ENCODE data around the gene GFRA4. TPM values are rescaled to one million over a fixed set of nuclear protein-coding genes. Genes with fewer than 3 reads are reported as not detected.

The GFRA4 gene
- total RNA-seq, 1 experiment from 2014 or later, result not detected

DNA sequence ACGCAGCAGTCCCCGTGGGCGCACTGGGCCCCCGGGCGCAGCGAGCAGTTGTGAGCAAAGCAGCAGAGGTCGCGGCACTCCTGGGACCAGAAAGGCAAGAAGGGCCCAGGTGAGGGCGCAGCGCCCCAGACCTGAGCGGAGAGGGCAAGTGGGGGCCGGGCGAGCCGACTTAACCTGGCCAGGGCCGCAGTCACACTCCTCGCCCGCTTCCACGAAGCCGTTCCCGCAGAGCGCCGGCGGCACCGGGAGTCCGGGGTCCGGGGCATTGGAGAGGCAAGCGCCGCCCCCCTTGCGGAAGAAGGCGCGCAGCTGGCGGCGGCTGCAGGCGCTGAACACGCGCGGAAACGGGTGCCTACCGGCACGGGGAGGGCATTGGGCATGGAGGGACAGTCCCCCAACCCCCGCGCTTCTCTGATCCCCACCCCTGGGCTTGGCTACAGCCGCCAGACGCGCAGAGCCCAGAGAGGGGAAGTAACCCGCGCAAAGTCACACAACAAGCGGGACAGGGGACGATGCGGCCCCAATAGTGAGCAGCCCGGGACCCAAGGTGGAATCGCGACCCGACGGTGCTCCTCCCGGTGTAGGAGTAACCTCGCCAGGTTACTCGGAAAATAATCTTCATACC lies 9.5 kb upstream of the GFRA4 start:
- Histone ChIP-seq H3K9me3 (ENCODE audit: control insufficient read depth, insufficient read depth, low read depth, low read length) (no peaks in the 10 kb centered on the region), H3K27ac (ENCODE audit: low read length) (no peak overlapping the region), H3K27me3 (ENCODE audit: control insufficient read depth, insufficient read depth, low read length) (peaks cover 6% of the 10 kb centered on the region; the same call in 1 of the 2 replicates), H3K4me3 (ENCODE audit: low read depth in 2 of 2, low read length in 2 of 2) (no peak overlapping the region; a peak in 1 of 4 replicates), H3K4me1 (ENCODE audit: control insufficient read depth, insufficient read depth, low read length) (no peaks in the 10 kb centered on the region; the same call in 1 of the 2 replicates), H3K36me3 (ENCODE audit: control insufficient read depth, insufficient read depth, low read length) (0 out of 2 replicates have a peak, but pooled peaks cover 2% of the 10 kb centered on the region)
- no peak for ATAC-seq
- no TSS peak for BruUV-seq (replicated peaks)
- POLR2A ChIA-PET, result no interaction called here
- no peak for DNase-seq (ENCODE audit: low read depth, low spot score)
- in situ Hi-C loops (cut with HindIII; ENCODE audit: low pct_unique_long_range_greater_than_20kb, low sequenced_read_pairs), result no loop called here
- CTCF ChIA-PET, result no interaction called here
- intact Hi-C loops (cut with micrococcal nuclease; ENCODE audit: unreplicated experiment), result loop anchor here (10.0 kb wide), 1 partner anchor 72 kb away; no protein-coding TSS in a partner anchor
- TF ChIP-seq TCF7L2 (IDR thresholded peaks at IDR 0.05; ENCODE audit: low read depth, low read length) (no peak), SIN3A (IDR thresholded peaks at IDR 0.05; ENCODE audit: borderline replicate concordance, insufficient read depth, low read depth, low read length) (no peak), POLR2AphosphoS5 (IDR thresholded peaks at IDR 0.05; ENCODE audit: low read depth, low read length) (no peak)

DNA sequence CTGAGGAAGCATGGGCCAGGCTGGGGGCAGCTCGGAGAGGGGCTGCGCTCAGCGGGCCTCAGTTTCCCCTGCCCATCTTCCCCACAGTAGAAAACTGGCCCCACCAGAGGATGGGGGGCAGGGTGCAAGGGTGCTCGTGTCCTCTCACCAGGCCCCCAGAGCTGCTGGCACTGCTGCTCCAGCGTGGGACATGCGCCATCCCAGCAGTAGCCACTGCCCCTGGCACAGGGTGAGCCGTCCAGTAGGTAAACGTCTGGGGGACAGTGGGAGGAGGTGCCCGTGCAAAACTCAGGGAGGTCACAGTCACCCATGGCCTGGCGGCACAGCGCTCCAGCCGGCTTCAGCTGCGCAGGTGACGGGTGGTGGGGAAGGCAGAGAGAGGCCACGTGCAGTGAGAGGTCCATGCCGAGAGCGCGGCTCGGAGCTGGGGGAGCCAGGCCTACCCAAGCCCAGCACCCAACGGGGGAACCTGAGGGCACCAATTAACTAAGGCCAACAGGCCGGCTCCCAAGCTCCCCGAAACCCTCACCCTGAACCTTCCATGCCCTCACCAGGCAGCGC lies 8.9 kb upstream of the GFRA4 start:
- H3K4me1 ChIP-seq (ENCODE audit: control insufficient read depth, insufficient read depth, low read length), result no peaks in the 10 kb centered on the region; the same call in 1 of the 2 replicates
- intact Hi-C loops (cut with micrococcal nuclease; ENCODE audit: unreplicated experiment) (loop anchor here (10.0 kb wide), 1 partner anchor 73 kb away; no protein-coding TSS in a partner anchor), in situ Hi-C loops (cut with HindIII; ENCODE audit: low pct_unique_long_range_greater_than_20kb, low sequenced_read_pairs) (no loop called here)
- ChIA-PET CTCF (no interaction called here), POLR2A (no interaction called here)
- H3K9me3 ChIP-seq (ENCODE audit: control insufficient read depth, insufficient read depth, low read depth, low read length), result no peaks in the 10 kb centered on the region
- BruUV-seq (replicated peaks), result no TSS peak
- no peak for DNase-seq (ENCODE audit: low read depth, low spot score)
- H3K4me3 ChIP-seq (ENCODE audit: low read depth in 2 of 2, low read length in 2 of 2), result no peak overlapping the region
- no peak for ATAC-seq
- H3K27me3 ChIP-seq (ENCODE audit: control insufficient read depth, insufficient read depth, low read length), result peaks cover 6% of the 10 kb centered on the region; the same call in 1 of the 2 replicates
- H3K36me3 ChIP-seq (ENCODE audit: control insufficient read depth, insufficient read depth, low read length), result 0 out of 2 replicates have a peak, but pooled peaks cover 2% of the 10 kb centered on the region
- no peak overlapping the region for H3K27ac ChIP-seq (ENCODE audit: low read length)
- no peak for TF ChIP-seq POLR2AphosphoS5 (IDR thresholded peaks at IDR 0.05; ENCODE audit: low read depth, low read length)
- TF ChIP-seq, protein P1, sequence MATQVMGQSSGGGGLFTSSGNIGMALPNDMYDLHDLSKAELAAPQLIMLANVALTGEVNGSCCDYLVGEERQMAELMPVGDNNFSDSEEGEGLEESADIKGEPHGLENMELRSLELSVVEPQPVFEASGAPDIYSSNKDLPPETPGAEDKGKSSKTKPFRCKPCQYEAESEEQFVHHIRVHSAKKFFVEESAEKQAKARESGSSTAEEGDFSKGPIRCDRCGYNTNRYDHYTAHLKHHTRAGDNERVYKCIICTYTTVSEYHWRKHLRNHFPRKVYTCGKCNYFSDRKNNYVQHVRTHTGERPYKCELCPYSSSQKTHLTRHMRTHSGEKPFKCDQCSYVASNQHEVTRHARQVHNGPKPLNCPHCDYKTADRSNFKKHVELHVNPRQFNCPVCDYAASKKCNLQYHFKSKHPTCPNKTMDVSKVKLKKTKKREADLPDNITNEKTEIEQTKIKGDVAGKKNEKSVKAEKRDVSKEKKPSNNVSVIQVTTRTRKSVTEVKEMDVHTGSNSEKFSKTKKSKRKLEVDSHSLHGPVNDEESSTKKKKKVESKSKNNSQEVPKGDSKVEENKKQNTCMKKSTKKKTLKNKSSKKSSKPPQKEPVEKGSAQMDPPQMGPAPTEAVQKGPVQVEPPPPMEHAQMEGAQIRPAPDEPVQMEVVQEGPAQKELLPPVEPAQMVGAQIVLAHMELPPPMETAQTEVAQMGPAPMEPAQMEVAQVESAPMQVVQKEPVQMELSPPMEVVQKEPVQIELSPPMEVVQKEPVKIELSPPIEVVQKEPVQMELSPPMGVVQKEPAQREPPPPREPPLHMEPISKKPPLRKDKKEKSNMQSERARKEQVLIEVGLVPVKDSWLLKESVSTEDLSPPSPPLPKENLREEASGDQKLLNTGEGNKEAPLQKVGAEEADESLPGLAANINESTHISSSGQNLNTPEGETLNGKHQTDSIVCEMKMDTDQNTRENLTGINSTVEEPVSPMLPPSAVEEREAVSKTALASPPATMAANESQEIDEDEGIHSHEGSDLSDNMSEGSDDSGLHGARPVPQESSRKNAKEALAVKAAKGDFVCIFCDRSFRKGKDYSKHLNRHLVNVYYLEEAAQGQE (IDR thresholded peaks at IDR 0.05; ENCODE audit: insufficient read depth in 1 of 2, low read depth in 2 of 2, low read length in 1 of 2), result no peak
- TF ChIP-seq SIN3A (IDR thresholded peaks at IDR 0.05; ENCODE audit: borderline replicate concordance, insufficient read depth, low read depth, low read length), result no peak
- no peak for TF ChIP-seq TCF7L2 (IDR thresholded peaks at IDR 0.05; ENCODE audit: low read depth, low read length)

DNA sequence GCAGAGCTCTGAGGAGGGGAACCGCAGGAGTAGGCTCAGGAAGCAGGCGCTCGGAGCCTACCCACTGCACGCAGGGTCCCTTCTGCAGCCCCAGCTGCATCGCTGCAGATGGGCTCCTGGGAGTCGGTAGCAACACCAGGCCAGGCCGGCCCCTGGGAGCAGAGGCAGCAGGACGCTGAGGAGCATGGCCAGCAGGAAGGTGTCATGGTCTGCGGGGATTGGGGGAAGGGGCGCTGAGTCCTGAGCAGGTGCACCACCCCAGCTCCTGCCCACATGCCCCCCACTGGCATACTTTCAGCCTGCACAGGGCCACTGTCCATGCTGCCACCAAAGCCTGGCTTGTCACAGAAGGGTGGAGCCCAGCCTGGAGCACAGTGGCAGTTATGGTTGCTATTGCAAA lies 7.7 kb upstream of the GFRA4 start:
- DNase-seq (ENCODE audit: low read depth, low spot score) (no peak), ATAC-seq (no peak)
- Histone ChIP-seq H3K4me1 (ENCODE audit: control insufficient read depth, insufficient read depth, low read length) (no peaks in the 10 kb centered on the region; the same call in 1 of the 2 replicates), H3K27me3 (ENCODE audit: control insufficient read depth, insufficient read depth, low read length) (peaks cover 2% of the 10 kb centered on the region; the same call in 1 of the 2 replicates), H3K9me3 (ENCODE audit: control insufficient read depth, insufficient read depth, low read depth, low read length) (no peaks in the 10 kb centered on the region), H3K27ac (ENCODE audit: low read length) (no peak overlapping the region), H3K36me3 (ENCODE audit: control insufficient read depth, insufficient read depth, low read length) (no peaks in the 10 kb centered on the region), H3K4me3 (ENCODE audit: low read depth in 2 of 2, low read length in 2 of 2) (no peak overlapping the region)
- no TSS peak for BruUV-seq (replicated peaks)
- in situ Hi-C loops (cut with HindIII; ENCODE audit: low pct_unique_long_range_greater_than_20kb, low sequenced_read_pairs), result no loop called here
- intact Hi-C loops (cut with micrococcal nuclease; ENCODE audit: unreplicated experiment), result loop anchor here (10.0 kb wide), 1 partner anchor 74 kb away; no protein-coding TSS in a partner anchor
- TF ChIP-seq, protein P2, sequence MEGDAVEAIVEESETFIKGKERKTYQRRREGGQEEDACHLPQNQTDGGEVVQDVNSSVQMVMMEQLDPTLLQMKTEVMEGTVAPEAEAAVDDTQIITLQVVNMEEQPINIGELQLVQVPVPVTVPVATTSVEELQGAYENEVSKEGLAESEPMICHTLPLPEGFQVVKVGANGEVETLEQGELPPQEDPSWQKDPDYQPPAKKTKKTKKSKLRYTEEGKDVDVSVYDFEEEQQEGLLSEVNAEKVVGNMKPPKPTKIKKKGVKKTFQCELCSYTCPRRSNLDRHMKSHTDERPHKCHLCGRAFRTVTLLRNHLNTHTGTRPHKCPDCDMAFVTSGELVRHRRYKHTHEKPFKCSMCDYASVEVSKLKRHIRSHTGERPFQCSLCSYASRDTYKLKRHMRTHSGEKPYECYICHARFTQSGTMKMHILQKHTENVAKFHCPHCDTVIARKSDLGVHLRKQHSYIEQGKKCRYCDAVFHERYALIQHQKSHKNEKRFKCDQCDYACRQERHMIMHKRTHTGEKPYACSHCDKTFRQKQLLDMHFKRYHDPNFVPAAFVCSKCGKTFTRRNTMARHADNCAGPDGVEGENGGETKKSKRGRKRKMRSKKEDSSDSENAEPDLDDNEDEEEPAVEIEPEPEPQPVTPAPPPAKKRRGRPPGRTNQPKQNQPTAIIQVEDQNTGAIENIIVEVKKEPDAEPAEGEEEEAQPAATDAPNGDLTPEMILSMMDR (IDR thresholded peaks at IDR 0.05), result no peak
- TF ChIP-seq, protein P1 (IDR thresholded peaks at IDR 0.05; ENCODE audit: insufficient read depth in 1 of 2, low read depth in 2 of 2, low read length in 1 of 2), result no peak
- TF ChIP-seq POLR2AphosphoS5 (IDR thresholded peaks at IDR 0.05; ENCODE audit: low read depth, low read length) (no peak), SIN3A (IDR thresholded peaks at IDR 0.05; ENCODE audit: borderline replicate concordance, insufficient read depth, low read depth, low read length) (no peak), TCF7L2 (IDR thresholded peaks at IDR 0.05; ENCODE audit: low read depth, low read length) (no peak)
- POLR2A ChIA-PET, result no interaction called here
- CTCF ChIA-PET, result interaction anchor here (0.5 to 0.7 kb wide), 2 partner anchors 108 to 353 kb away, joined by 4 read pairs; no protein-coding TSS in a partner anchor
